RWPE1 (cell line): ENCODE data around the gene RGCC.

ENCODE experiments used
- CTCF ChIA-PET: fragments of 350-600 bp; sonication (Branson Sonifier 250); formaldehyde crosslinking; extraction: SDS; loops from one replicate; lab custom pipeline; 2021; lab: Yijun Ruan, JAX
- POLR2A ChIA-PET: fragments of 400-600 bp; formaldehyde crosslinking; extraction: SDS; loops from one replicate; lab custom pipeline; 2020; ENCODE audit warnings: antibody characterized with exemption; ENCODE audit not compliant: low non-redundant PET; lab: Yijun Ruan, JAX
- DNase-seq: peaks from one replicate; pipeline ENCODE4 v3.0.0; 2012; ENCODE audit warnings: low spot score
- H3K27ac ChIP-seq: fragments of 450-650 bp; 2 replicates; pipeline ENCODE4 v1.5.1; 2017
- TF ChIP-seq, protein P1 (sequence below): fragments of 450-650 bp; conservative IDR thresholded peaks from 2 replicates; pipeline ENCODE4 v1.5.1; 2017; ENCODE audit warnings: low read depth, mild to moderate bottlenecking

RGCC gene

DNA sequence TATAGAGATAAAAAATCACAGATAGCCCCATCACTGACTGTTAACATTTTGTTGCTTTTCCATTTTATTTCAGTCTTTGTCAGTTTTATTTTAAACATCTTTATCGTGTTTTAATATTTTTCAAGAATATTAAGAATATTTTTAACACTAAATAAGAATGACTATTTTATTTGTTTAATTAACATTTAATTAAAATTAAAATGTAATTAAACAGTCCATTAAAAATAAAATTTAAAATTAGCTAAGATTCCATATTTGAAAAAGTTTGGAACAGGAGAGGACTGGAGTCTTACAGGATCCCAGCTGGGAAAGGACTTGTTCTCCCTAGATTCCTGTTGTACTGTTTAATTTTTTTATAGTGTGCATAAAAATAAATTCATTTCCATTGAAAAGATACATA is 54.5 kb downstream of the RGCC start:
- TF ChIP-seq, protein P1, sequence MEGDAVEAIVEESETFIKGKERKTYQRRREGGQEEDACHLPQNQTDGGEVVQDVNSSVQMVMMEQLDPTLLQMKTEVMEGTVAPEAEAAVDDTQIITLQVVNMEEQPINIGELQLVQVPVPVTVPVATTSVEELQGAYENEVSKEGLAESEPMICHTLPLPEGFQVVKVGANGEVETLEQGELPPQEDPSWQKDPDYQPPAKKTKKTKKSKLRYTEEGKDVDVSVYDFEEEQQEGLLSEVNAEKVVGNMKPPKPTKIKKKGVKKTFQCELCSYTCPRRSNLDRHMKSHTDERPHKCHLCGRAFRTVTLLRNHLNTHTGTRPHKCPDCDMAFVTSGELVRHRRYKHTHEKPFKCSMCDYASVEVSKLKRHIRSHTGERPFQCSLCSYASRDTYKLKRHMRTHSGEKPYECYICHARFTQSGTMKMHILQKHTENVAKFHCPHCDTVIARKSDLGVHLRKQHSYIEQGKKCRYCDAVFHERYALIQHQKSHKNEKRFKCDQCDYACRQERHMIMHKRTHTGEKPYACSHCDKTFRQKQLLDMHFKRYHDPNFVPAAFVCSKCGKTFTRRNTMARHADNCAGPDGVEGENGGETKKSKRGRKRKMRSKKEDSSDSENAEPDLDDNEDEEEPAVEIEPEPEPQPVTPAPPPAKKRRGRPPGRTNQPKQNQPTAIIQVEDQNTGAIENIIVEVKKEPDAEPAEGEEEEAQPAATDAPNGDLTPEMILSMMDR = no peak
- ChIA-PET CTCF (no interaction called here), POLR2A (no interaction called here)
- H3K27ac ChIP-seq = no peak overlapping the region
- DNase-seq = no peak

DNA sequence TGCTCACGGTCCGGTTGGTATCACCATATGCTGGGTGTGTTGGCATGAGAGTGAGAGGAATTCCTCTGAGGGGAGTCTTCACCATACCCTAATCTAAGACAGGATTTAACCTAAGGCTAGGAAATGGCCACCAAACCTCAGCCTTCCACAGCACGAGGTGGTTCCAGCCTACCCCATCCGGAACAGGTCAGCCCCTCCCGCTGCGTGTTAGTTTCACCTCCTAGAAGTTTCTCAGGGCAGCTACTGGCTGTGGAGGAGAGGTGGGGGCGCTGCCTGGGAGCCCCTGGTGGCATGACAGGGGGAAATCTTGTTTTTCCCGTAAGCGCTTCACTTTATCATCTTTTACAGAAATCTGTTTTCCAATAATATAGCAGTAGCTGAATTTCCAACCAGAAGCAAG is 55.1 kb downstream of the RGCC start:
- H3K27ac ChIP-seq = no peak overlapping the region
- CTCF ChIA-PET = no interaction called here
- TF ChIP-seq, protein P1 = no peak
- POLR2A ChIA-PET = no interaction called here
- DNase-seq = no peak

DNA sequence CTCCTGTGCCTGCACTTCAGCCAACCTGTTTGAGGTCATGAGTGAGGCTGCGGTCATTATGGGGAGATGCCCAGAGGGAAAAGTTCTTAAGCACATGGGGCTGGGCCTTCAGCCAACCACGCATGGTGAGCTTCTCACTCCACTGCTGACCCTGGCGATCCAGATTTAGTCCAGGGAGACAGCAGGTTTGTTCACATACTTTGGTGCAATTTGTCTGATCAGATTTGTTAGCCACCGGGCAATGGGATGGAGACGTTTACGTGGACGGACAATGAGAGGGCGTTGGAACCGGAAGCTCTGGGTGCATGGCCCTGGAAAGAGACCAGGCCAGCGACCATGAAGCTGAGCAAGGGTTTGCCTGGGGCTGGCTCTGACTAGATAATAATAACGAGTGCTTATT is 56.2 kb downstream of the RGCC start:
- ChIA-PET POLR2A (no interaction called here), CTCF (no interaction called here)
- no peak for DNase-seq
- TF ChIP-seq, protein P1 = no peak
- no peak overlapping the region for H3K27ac ChIP-seq

- POLR2A ChIA-PET = no interaction called here
- DNase-seq = no peak
- TF ChIP-seq, protein P1 = no peak
- no peak overlapping the region for H3K27ac ChIP-seq
- CTCF ChIA-PET = no interaction called here
Measured at GRCh38 chr13:41514853-41515395, 57.6 kb downstream of the RGCC start.

- ChIA-PET CTCF (no interaction called here), POLR2A (no interaction called here)
- no peak for DNase-seq
- H3K27ac ChIP-seq = no peak overlapping the region
- TF ChIP-seq, protein P1 = no peak
Measured at GRCh38 chr13:41515491-41516139, 58.3 kb downstream of the RGCC start.

DNA sequence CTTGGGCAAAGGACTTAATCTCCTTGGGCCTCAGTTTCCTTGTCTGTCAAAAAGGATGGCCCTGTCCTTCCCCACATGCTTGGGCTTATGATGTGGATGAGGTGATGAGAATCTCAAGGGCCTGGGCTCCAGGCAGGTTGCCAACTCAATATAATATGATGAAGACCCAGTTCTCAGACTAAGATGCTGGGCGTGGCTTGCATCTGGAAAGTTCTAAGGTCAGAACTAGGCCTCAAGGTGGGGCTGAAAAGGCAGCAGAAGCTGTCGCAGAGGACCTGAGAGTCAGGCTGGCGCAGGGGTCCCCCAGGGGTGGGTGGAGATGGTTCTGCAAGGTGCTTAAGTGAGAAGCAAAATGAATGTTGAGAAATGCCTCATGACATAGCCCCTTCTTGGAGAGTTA is 58.8 kb downstream of the RGCC start:
- no peak for DNase-seq
- no peak overlapping the region for H3K27ac ChIP-seq
- CTCF ChIA-PET = no interaction called here
- TF ChIP-seq, protein P1 = no peak
- POLR2A ChIA-PET = no interaction called here
